GM19328 (cell line): Measurements from ENCODE around the gene SPATA7.

Source experiments
- ATAC-seq: cut with Tn5 transposase; IDR thresholded peaks from one replicate; pipeline ENCODE4 v1.9.1; 2021; ENCODE audit warnings: mild to moderate bottlenecking, moderate library complexity; ENCODE audit not compliant: unreplicated experiment

Gene SPATA7

GRCh38 chr14:88479574-88479987 is 94.1 kb downstream of the SPATA7 start:
- no peak for ATAC-seq

DNA sequence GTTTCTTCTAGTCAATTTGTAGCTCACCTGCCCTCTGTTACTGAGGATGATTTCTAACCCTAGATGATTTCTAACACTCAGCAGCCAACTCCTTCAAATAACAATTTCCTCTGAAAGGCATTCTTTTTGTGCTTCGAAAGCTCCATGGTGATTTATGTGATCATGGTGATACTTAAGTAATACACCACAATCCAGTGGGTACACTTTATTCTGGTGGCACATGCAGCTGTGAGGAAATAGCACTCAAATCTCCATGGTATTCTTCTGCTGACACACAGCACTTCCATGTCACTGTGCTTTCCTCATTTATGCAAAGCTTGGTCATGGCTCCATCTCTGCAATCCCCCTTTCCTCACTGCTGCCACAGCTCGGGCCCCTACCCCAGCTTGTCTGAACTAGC is 95.6 kb downstream of the SPATA7 start:
- ATAC-seq, result no peak

- no peak for ATAC-seq
These were observed 96.3 kb downstream of the SPATA7 start for GRCh38 chr14:88481794-88482193.

GRCh38 chr14:88482524-88482923 is 97.1 kb downstream of the SPATA7 start:
- no peak for ATAC-seq
